HT-29 (cell line): ENCODE results near the gene SREBF1. TPM values are rescaled to one million over a fixed set of nuclear protein-coding genes. Genes with fewer than 3 reads are reported as not detected.

Experiments
- DNase-seq: peaks from one replicate; pipeline ENCODE4 v3.0.0-alpha.2; 2015; ENCODE audit warnings: low spot score
- total RNA-seq: library from RNA; depleted of rRNA; stranded (reverse); fragments of >200 nt; shearing (Covaris generic); gene quantifications from 2 replicates; pipeline ENCODE4 v1.2.3, GENCODE V29; 2014

Gene SREBF1
- total RNA-seq, 1 experiment from 2014 or later, result 304 TPM

DNA sequence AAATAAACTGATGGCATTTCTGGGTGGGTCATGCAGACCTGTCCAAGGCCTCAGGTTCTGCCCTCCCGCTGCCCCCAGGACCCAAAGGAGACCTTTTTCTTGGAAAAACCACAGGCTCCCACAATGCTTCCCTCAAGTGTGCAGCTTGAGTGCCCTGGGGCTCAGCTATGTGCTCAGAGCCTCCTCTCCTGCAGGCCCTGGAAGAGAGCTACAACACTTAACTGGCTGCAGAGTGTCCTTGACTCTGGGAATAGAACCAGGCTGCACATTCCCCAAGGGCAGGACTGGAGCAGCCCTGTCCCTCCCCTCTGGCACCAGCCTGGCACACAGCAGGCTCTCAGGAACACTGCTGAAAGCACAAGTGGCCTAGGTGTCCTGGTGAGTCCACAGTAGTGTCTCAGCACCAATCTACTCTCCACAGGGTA is 4.8 kb upstream of the SREBF1 start:
- no peak for DNase-seq

DNA sequence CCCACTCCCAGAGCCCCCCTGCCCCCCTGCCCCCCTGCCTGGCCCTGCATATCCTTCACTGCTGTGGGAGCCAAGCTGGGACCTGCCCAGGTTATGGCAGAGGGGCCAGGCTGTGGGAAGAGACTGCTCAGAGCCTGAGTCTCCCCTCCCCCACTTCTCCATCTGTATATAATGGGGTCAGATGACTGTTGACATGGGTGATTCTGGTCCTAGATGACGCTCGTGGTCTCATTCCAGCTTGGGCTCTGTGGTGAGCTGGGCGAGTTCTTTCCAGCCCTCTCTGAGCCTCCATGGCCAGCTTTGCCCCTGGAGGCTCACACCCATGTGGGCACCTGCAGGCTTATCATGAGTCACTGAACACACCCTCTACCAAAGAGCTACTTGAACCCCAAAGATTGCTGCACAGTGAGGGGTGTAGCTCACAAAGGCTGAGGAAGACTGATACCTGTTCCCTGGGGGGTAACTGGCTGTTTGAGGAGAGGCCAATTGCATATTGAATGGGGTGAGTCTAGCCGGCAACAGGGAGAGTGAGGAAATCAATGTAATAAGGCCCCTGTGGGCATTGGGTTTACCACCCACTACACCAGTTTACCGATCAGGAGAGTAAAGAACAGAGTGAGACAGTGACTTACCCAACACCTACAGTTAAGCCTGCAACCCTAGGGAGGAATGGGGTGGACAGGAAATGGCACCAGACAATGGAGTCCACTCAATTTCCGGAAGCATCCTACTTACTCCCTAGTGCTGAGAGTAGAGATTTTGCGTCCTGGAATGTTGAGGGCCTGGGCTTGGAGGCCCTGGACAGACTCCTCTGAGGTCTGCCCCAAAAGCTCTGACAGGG is 4.2 kb upstream of the SREBF1 start:
- no peak for DNase-seq

DNA sequence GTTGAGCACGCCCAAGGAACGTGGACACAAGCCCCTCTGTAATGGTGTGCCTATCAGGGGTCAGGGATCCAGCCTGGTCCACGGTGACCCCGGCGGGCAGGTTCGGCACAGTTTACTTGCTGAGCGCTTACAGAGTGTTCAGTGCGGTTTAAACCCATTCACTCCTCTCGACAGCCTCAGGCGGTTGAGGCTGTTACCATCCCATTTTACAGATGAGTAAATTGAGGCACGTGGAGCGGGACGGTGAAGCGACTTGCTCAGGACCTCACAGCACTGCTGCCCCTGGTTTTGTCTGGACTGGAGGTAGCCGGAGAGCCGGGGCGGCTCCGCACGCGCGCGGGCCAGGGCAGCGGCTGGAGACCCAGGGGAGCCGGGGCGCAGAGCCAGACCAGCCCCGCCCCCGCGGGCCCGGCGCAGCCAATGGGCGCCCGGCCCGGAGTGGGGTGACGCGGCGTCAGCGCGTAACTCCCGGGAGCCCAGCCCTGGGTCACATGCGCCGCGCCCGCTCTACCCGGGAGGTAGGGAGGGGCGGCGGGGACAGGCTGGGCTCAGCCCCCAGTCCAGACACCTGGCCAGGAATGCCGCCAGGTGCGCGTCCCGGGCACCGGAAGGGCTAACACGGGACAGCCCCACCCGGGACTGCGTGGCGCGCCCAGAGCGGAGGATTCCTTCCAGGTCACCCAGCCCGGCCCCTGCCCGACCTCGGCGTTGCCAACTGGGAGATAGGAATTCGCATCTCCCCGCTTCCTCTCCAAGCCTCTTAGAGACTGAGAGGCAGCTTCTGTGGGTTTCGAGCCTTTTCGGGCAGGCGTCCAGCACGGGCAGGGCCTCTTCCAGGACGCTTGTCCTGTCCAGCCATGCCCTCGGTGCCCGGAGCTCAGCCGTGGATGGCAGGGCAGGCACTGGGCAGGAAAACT is 3.3 kb upstream of the SREBF1 start:
- DNase-seq, result peak; percentile 91

DNA sequence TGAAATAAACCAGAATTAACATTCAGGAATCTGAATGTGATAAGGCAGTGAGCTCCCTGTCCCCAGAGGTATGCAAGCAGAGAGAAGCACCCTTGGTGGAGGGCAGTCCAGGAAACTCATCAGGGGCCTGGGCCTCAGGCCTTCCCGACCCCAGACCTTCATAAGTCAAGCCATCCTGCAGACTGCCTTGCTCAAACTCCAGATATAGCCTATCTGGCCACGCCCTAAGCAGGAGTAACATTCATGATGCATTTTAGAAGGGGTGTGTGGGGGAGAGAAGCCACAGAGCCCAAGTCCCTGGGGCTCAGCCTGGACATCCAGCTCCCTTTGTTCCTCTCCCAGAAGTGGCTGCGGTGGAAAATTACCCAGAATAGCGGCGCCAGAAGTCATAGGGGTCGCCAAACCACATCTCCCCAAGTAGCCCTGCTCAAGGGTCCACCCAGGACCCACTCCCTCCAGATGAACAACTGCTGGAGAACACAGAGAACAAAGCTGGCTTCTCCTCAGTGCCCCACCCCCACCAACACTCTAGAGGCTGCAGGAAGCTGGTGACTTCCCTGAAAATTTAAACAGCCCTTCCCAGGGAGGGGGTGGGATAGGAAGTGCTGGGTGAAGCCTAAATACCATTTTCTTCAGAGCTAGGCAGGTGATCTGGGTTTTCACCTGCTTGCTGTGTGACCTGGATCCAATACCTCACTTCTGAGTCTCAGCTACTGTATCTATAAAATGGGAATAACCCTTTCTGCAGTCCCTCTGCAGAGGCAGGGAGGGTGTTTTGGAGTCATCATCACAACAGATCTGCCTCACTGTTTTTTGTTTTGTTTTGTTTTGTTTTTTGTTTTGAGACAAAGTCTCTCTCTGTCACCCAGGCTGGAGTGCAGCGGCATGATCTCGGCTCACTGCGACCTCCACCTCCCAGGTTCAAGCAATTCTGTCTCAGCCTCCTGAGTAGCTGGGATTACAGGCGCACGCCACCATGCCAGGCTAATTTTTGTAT is 1.5 kb upstream of the SREBF1 start:
- DNase-seq, result peak; percentile 85

DNA sequence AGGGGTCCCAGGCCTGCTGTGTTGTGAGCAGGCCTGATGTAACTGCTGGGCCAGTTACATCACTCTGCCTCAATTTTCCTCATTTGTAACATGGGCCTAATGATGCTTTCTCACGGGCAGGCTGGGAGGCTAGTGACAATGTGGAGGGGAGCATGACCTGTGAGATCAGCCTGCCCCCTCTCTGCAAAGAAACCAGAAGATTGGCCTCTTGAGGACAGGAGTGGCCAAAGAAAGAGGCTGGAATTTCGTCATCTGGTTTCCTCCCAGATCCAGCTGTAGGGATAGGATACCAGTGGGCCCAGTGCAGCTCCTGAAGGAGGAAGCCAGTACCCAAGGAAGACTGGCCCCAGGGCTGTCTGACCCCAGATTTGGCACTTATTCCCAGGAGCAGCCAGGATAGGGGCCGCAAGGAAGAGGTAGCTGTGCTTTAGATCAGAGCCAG is 615 bp upstream of the SREBF1 start:
- DNase-seq, result peak; percentile 37

DNA sequence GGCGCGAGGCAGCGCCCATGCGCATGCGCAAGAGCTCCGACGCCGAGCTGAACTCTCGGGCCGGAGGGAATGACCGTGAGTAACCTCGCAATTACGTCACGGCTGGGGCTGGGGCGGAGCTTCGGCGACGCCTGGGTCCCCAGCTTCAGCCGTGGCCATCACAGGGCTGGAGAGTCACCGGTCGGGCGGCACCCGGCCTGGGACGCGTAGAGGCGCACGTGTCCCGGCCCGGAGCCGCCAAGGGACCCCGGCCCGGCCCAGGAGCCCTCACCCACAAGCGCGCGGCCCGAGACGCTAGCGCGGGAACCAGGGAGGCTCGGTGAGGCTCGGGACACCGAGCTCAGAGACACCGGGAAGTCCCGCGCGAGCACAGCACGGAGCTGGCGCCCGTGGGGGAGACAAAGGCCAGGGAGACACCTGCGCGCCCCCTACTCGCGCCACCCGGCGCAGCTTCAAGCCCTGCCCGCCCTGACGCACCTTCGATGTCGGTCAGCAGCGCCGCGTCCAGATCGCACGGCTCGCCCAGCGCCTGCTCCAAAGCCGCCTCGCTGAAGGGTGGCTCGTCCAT is 452 bp downstream of the SREBF1 start:
- DNase-seq, result peak; percentile 96

DNA sequence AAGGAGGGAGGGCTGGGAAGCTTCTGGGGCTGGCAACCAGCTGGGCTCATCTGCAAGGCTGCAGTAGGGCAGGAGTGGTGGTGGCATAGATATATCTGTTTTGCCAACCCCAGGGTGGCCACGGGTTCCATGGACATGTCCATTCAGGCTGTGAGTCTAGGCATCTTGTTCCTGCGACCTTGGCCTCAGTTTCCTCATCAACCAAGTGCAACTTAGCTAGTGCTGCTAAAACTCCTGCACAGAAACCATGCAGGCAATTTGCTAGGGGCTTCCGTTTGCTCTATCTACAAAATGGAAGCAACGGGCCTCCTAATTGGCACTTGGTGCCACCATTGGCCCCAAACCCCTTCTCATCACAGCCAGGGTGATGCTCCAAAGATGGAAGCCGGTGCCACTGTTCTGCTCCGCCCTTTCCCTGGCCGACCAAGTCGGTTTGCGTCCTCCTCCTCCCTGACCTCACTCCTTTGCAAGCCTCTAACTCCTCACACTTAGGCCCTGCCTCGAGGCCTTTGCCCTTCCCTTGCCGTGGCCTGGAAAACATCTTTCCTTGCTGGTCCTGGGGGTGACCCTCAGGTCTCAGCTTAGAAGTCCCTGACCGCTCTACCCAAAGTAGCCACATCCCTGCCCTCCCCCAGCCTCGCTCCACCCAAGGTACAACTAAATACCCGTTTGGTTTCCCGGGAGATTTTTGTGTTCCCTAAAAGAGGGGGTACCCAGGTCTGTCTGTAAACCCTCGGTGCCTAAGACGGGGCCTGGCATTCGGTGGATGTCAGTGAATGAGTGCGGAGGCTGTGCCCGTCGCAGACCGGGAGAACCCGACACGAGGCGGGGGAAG is 1.2 kb downstream of the SREBF1 start:
- no peak for DNase-seq

DNA sequence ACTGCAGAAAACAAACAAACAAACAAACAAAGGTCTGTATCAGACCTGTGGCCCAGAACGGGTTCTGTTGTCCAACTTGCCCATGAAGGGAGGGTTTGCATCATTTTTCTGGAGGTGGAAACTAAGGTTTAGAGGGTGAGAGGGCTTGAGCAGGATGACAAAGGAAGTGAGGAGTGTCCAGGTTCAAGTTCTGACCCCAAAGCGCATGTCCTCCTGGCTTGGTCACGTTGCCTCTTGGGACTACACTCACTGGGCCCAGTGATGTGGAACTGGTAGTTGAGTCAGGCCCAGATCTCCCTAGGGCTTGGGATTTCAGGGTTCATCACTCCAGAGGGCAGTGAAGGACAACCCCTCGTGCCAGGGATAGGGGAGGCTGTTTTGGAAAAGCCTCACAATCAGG is 1.8 kb downstream of the SREBF1 start:
- no peak for DNase-seq

DNA sequence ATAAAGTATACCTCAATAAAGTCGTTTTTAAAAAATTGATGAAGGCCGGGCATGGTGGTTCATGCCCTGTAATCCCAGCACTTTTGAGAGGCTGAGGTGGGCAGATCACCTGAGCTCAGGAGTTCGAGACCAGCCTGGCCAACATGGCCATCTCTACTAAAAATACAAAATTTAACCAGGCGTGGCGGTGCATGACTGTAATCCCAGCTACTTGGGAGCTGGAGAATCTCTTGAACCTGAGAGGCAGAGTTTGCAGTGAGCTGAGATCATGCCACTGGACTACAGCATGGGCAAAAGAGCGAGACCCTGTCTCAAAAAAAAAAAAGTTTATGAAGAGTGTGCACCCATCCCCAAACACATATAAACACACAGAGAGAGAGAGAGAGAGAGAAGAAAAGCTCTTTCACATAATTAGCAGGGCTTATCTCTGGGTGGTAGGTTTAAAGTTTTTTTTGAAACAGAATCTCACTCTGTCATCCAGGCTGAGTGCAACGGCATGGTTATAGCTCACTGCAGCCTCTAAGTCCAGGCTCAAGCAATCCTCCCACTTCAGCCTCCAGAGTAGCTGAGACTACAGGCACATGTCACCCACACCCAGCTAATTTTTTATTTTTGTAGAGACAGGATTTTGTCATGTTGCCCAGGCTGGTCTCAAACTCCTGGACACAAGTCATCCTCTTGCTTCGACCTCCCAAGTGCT is 3.0 kb downstream of the SREBF1 start:
- DNase-seq, result no peak

DNA sequence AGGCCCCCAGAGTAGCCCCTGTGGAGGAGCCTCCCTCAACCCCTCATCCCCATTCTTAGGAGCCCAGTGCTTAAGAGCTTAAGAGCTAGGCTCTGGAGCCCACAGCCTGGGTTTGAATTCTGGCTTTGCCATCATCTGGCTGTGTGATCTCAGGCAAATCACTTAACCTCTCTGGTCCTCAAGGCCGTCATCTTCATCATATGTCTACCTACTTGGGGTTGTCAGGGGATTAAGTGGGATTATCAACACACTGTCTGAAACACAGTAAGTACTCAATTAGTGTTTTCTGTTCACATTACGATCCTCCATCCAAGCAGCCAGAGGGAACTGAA is 4.8 kb downstream of the SREBF1 start:
- no peak for DNase-seq

DNA sequence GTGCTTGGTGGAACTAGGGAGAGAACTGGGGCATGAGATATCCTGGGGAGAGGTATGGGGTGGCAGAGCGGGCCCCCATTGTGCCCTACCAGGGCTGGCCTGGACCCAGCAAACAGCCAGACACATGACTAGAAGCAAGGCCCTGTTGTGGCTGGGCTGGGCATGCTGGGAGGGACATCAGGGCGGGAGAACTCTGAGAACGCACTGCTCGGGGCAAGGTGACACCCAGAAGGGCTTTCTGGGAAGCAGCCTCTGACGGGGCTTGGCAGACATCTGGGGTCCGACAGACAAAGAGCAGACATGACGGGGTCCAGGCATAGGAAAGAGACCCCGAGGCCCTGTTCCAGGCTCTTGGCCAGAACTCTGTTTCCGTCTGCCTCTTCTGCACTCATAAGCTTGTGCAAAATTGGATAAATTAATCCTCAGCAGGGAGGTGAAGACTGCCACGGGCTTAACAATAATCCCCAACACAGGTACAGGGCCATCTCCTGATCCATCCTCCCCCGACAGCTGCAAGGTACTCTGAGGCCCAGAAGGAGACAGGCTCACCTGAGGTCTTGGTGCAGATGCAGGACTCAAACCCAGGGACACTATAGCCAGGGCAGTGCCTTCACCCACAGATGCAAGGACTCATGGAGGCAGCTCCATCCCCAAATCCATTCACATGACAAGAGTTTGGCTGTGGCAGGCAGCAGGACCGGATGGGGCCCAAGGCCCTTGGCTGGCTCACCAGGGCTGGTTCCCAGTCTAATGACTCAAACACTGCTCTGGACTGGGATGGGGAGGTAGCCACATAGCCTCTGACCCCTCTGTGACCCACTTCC is 5.4 kb downstream of the SREBF1 start:
- DNase-seq, result no peak

DNA sequence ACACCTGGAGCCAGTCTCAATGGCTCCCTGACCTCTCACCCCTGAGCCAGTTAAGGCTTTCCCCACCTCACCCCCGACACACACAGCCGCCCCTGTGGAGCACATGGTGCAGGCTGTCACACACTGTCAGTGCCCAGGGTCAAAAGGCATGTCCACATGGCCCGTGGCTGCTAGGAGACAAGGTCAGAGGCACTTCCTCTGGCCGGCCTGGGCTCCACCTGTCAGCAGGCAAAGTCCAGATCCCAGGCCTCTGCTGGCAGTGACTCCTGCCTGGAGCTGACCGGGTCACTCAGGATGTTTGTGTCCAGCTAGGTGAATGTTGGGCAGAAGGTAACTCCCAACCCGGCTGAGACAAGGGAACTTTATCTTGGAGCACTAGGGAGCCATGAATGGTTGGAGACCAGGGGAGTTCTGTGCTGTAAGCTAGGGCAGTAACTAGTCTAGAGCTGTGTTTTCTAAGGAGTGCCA is 6.0 kb downstream of the SREBF1 start:
- DNase-seq, result no peak

DNA sequence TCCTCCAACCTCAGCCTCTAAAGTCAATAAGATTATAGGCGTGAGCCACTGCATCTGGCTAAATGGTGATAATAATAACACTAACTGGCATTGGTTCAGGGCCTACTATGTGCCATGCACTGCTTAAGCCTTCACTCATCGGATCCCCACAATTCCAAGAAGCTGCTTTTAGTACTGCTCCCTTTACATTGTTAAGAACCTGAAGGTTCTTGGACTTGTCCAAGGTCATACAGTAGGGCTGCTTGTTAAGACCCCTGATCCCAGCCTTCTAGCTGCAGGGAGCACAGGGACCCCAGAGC is 6.6 kb downstream of the SREBF1 start:
- no peak for DNase-seq

DNA sequence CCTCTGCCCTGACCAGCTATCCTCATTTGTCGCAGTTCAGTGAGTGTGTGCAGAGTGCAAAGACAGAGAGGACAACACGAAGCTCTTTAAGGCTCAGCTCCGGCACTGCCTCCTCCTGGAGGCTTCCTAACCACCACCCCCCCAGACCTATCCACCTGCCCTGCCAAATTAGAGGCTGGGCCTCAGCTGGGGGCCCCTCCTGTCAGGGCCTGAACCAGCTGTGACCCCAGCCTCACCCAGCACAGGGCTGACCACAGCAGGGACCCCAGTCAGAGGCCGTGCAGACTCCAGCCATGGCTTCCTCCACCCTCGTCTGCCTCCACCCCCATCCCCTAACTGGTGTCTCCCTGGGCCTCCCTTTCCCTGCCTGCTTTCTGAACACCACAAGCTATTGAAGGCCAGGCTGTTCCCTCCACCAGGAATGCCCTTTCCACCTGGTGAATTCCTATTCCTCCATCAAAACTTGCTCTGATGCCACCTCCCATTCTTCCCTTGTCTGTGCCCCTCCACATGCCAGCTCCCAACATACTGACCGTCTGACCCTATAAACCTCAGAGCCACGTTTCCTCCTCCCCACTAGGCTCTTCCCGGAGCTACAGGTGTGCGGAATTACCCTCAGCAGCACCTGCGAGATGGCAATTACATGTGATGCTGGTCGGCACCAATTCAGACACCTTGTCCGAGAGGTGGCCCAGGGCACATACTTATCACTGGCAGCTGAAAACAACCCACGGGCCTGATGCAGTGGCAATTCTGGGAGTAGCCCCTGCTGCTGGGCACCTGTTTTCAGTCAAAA is 8.8 kb downstream of the SREBF1 start:
- DNase-seq, result no peak

DNA sequence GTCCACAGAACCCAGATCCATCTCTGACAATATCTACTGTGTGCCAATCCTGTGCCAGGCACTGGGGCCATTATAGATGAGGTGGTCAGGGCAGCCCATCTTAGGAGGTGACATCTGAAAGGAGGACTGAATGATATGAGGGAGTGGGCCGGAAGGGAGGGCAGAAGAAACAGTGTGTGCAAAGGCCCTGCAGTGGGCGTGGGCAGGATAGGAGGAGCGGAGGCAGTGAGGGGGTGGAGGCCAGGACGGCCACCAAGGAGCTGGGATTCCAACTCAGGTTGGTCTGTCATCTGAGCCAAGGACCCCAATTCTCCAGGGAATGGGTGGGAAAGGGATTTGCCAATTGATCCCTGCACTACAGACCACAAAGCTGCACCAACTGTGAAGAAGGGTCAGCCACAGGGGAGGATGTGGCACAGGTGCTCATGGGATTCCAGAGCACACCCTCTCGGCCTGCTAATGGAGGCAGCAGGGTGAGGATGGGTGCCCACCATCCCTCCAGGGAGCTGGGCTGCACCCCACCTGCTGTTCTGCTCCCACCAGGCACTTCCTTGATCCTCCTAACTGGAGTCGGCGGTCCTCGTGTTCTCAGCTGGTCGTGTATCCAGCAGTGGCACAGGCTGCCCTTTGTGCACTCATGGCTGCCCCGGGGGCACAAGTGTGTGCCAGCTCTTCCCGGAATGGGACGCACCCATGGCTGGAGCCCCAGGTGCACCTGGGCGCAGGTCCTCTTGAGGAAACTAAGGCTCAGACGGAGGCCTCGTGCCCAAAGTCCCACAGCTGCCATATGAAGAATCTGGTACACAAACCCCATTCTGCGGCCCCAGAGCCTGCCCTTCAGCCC is 9.6 kb downstream of the SREBF1 start:
- no peak for DNase-seq

DNA sequence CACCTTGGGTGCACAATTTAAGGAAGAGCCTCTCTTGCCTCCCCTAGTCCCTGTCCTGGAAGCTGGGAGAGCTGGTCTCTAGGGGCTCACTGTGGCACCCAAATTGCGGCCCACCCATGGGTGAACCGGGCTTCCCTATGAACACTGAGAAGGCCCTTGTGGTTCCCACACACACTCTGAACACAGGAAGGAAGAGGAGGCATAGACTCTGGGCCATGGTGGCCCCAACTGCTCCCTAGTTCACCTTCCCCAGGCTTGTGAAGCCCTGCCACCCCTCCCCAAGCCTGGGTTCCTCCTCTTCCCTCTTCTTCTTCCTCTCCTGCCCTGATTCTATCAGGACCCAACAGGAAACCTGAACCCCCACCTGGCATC is 10.5 kb downstream of the SREBF1 start:
- no peak for DNase-seq
